T follicular helper cell (primary cell): Measurements from ENCODE around the gene FAM131B.

ENCODE experiments used
- DNase-seq: peaks from one replicate; pipeline ENCODE4 v3.0.0-alpha.2; 2020; ENCODE audit warnings: low read depth

The FAM131B gene

DNA sequence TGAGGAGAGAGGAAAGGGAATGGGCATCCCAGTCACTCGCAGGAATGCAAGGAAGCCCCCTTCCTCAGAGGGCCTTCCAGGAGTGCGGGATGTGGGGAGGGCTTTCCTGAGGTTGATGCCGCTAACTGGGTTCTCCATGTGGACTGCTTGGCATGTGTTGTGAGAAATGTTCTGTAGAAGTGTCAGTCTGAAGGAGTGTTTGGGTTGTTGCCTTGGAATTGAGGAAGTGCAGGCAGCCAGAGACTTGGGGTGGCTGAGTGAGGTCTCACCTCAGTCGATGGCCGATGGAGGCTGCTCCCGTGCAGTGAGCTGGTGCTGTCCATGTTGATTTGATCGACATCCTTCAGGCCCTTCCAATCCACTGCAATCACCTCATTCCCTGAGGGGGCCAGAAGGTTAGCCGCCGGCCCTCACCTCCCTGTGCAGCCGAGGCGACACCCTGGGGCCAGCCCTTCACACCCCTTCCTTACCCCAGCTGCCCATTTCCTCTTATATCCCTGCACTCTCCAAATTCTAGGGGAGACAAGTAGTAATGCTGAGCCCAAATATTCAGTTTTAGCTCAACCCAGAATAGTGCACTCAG is 2.7 kb downstream of the FAM131B start:
- DNase-seq: no peak

DNA sequence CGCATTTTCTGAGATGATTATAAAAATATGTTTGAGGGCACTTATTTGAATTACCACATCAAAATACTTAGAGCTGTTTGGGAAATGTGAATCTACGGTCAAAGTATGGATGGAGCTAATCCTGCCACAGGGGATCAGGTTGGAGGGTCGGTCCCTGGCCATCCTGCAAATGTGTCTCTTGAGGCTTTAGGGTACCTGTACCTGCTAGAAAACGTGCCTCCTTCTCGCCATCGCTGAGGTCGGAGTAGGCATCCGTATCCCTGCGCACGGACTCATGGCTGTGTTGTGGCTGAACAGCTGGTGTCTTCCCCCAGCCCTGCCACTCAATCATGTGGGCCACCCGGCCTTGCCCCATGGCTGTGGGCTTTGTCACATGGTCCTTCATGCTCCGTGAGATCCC is 3.9 kb downstream of the FAM131B start:
- no peak for DNase-seq

DNA sequence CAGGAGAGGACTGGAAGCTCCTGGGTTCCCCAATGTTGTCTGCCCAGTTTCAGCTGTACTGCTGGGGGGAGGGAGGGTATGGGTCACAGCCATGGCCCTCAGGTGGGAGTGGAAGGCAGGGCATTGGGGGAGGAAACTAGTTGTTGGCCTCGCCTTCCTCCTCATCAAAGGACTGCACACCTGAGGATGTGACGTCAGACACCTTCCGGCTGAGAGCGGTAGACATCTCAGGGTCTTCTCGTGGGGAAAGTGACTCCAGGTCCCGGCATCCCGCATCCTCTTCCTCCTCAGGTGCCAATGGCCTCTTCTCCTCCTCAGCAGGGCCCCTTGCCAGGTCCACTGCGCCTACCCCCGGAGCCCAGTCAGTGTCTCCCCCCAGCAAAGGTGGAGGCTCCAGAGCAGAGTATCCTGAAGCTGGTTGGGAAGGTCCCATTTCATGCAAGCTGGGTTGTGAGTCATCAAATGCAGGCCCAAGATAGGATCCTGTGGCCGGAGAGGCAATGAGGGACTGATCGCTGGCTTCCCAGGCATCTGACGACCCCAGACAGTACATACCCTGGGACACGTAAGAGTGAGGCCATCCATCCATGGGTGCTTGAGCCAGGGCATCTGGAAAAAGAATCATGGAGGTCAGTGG is 6.0 kb downstream of the FAM131B start:
- DNase-seq: no peak

DNA sequence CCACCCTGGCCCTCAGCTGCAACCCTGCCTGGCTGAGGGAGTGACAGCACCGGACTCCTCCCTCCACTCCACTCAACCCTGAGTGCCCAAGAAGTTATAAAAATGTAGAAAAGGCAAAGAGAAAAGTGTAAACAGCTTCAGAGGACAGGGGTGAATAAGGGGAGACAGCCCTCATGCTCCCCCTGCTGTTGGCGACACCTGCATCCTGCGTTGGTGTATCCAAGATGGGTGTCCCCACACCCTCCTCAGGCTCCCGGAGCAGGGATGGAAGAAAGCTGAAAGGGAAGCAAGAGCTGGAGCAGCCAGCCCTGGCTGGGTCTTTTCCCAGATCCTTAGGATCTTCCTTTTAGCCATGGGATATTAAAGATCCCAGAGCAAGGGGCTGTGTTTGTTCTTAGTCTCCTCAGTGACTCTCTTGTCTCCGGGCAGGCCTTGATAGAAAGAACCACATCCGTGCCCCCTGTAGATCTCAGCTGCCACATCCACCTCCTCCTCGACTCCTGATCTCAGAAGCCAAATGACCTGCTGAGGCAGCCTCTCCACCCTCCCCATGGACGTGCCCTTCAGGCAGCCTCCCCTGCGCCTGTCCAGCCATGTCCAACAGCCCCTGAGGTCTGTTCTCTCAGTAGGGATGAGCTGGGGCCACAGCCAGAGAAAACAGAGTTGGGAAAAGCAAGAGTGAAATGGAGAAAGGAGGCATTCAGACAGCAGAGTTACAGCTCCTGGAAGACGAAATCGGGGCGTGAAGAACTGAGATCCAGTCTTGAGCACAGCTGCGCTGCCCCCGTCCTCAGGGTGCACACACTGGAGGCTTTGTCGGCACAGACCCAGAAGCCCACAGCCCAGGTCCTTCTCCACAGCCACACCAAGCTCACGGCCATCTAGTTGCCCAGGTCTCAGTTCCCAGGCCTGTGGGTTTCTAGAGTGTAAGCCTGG is 6.8 kb downstream of the FAM131B start:
- DNase-seq: no peak

DNA sequence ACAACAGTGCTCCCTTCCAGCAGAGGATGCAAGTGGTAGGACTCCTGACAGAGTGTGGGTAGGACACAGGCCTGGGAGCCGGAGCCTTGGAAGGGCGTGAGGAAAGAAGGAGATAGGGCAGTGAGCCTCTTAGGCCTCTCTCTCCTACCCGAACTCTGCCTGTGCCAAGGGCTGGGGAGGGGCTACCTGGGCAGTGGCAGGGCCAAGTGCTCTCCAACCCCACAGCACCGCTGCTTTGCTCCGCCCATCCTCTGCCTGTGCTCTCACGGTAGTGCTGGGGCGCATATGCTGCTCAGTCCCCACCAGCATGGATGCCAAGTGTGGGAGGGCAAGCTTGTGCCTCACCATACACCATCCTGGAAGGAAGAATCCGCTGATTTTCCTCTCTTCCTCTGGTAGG is 7.5 kb downstream of the FAM131B start:
- DNase-seq: no peak

DNA sequence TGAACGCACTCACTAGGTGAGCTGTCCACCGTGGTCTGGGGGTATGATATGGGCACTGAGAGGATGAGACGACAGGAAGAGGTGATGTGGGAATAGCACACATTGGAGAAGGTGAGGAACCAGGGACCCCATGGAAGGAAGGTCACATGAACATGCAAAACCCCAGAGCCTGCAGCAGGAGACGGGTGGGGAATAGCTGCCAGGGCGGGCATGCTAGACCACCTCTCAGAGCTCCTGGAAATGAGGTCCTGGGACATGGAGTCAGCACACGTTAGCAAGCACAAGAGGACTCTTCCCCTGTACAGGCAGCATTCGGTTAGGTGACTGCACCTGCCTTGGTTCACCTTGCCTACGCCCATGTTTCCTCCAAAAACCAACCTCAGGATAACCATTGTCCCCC is 8.1 kb downstream of the FAM131B start:
- no peak for DNase-seq

DNA sequence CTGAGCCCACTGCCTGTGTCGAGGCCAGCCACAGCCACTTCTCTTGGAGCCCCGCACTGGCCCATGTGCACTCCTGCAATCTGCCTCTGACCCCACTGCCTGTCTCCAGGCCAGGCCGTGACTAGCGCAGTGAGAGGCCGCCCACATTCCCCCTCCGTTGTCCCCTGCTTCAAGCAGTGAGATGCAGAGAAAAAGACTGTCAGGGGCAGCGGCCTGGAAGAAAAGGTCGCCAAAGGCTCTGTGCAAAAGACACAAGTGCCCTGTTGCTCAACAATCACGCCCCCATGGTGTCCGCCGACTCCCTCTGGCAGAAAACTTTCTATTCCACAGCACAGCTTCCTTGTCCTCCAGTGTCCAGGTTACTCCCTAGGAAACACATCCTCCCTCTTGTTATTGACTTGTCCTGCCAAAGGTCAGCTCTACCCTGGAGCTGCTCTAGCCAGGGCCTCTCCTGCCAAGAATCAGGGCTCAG is 9.9 kb downstream of the FAM131B start:
- DNase-seq: no peak

DNA sequence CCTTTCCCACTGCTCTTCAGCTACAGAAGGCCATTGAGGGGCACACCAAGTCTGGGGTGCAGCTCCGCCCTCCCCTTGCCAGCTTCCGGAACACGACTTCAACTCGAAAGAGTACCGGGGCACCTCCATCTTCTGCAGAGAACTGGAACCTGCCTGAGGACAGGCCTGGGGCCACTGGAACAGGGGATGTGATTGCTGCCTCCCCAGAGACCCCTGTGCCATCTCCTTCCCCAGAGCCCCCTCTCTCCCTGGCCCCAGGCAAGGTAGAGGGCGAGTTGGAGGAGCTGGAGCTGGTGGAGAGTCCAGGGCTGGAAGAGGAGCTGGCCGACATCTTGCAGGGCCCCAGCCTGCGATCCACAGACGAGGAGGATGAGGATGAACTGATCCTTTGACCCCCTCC is 10.9 kb downstream of the FAM131B start:
- DNase-seq: no peak

DNA sequence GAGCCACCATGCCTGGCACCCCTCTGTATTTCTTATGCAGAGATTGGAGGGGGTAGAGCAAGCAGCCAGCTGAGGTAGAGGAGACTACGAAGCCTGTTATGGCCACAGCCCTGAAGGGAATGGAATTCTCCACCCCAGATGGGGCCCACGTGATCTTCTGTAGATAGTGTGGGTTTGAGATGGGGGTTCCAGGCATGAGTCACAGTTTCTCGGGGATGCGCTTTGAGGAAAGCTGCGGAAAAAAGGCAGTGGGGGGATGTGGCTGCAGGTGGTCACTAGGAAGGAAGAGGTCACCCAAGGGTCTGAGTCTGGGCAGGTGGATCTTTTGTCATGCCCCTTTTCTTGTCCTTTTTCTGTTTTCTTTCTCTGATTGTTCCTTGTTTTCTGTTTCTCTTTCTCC is 11.5 kb downstream of the FAM131B start:
- DNase-seq: no peak

DNA sequence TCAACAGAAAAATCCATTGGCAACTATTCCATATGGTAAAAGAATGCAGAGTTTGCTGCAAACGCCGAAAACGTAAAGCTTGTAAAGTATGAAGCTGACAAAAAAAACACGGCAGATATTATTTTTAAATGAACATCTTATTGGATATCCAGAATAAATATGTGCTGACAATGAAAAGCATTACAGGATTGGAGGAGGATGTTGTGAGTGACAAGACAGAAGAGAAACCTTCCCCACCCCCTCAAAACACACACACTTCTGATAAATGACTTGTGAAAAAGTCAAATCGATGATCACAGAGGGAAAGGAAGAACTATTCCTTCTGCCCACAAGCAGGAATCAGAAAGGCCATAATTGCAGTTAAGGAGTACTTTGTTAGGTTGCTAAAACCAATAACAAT is 14.6 kb downstream of the FAM131B start:
- no peak for DNase-seq

DNA sequence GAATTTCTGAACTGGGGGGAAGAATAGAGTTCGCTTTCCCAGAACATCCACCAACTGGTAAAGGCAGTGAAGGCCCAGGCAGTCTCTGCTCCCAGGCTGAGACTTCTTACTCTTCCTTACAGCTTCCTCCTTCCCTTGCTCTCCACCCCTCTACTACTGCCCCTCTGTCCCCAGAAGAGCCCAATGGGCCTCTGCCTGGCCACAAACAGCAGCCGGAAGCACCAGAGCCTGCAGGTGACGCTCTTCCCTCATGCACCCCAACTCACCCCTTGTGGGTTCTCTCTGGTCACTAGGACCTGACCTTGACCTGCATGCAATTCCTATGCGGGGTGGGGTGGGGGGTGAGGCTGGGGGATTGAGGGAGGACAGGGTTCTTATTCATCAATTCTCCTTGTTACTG is 16.5 kb downstream of the FAM131B start:
- no peak for DNase-seq

DNA sequence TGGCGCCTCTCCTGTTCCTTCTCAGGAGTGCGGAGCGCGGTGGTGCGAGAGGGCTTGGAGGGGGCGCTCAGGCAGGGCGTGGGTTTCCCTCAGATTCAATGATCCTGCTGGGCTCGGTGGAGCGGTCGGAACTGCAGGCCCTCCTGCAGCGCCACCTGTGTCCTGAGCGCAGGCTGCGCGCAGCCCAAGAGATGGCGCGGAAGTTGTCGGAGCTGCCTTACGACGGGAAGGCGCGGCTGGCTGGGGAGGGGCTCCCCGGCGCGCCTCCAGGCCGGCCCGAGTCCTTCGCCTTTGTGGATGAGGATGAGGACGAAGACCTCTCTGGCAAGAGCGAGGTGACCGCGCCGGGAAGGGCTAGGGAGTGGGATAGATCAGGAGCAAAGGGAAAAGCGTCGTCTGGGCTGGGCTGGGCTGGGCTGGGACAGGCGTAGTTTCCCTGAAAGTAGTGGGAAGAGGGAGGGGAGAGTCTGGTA is 17.0 kb downstream of the FAM131B start:
- DNase-seq: peak; percentile 47

DNA sequence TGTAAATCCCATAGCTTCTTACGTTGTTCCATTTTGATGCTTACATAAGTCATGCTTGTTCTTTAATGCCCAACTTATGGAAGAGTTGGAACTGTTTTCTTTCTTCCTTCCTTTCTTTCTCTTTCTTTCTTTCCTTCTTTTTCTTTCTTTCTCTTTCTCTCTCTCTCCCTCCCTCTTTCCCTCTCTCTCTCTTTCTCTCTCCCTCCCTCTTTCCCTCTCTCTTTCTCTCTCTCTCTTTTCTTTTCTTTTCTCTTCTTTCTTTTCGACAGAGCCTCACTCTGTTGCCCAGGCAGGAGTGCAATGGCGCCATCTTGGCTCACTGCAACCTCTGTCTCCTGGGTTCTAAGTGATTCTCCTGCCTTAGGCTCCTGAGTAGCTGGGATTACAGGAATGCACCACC is 18.9 kb downstream of the FAM131B start:
- no peak for DNase-seq

DNA sequence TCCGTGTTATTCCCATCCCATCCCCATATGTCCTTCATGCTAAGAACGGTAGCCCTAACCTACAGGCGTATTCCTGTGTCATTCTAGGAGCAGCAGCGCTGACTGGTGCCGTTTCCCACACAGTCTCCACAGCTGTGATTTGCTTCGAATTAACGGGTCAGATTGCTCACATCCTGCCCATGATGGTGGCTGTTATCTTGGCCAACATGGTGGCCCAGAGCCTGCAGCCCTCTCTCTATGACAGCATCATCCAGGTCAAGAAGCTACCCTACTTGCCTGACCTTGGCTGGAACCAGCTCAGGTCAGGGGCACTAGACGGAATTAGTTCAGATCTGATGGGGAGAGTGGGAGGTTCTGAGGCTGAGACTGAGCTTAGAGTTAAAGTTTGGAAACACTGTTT is 20.7 kb downstream of the FAM131B start:
- DNase-seq: no peak

DNA sequence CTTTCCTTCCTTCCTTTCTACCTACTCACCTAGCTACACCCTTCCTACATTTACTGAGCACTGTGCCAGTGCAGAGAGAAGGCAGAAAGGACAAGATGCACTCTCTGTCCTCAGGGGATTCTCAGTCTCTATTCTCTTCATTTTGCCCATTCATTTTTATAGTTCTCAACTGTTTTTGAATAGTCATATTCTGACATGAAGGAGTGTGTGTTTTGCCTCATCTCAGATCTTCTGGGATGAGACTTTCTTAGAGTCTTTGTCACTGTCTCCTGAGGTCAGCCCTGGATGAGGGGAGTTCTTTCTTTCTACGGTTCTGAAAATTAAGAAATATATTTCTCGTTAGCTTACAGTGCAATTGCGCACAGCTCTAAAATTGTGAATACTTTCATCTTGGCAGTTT is 25.3 kb downstream of the FAM131B start:
- DNase-seq: no peak

DNA sequence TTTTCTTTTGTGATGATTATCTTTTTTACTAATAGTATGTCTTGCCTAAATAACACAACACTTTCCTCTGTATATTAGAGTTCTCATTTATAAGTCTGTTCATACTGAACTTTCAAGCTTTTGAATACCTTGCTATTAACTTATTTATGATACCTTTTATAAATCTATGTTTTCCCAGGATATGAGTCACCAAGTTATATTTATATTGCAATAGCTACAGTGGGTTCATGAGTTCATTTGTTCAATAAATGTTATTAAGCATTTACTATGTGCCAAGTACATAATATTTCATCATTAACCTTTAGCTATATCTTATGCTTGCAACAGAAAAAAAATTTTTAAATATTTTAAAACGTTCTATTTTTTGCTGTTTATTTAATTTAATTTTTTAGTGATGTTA is 28.3 kb downstream of the FAM131B start:
- no peak for DNase-seq

DNA sequence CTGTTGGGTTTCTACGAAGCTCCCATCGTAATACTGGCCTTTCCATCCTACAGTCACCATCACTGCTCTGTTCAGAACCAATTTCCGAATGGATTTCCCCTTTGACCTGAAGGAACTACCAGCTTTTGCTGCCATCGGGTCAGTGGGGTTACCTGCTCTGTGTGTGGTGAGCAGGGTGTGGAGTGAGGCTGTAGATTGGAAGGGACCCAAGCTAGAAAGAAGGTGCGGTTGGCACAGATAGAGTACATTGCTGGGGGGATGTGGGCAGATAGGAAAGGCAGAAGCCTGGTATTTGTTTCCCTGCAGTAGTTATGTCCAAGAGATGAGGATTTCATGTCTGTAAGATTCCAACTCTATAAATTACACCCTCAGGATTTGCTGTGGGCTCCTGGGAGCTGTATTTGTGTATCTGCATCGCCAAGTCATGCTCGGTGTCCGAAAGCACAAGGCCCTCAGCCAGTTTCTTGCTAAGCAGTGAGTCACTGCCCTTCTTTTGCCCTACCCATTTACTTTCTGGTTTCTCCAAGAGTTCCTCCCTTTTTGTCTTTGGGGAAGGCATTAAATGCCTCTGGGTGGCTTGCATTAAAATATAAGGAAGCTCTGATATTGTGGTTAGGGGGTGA is 31.2 kb downstream of the FAM131B start:
- no peak for DNase-seq

DNA sequence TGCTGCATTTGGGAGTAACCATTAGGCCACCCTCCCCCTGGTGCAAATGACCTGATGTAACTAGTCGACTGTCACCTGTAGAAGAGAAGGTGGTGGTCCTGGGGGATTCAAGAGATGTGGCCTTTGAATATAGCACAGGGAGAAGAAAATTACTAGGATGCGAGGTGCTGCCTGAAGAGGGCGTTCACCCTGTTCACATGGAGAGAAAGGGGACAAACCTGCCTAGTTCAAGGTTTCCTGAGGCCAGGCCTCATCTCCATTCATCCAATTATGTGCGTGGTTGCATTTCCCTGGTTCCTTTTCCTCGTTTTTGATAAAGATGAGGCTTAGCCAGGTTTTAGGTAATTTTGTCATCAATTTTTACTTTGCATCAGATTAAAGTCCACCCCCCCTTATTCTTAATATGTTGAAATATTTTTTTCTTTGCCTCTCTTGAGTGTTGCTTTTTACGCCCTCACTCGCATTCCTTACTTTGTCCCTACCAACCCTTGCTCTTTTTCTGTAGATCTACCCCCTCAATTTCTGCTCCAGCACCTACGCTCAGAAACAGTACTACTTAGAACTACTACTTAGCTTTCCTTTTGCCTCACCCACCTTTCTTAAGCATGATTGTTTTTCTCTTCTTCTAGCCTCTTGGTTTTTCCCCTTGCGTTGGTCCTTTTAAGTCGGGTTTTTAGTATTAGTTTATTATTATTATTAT is 32.9 kb downstream of the FAM131B start:
- no peak for DNase-seq

DNA sequence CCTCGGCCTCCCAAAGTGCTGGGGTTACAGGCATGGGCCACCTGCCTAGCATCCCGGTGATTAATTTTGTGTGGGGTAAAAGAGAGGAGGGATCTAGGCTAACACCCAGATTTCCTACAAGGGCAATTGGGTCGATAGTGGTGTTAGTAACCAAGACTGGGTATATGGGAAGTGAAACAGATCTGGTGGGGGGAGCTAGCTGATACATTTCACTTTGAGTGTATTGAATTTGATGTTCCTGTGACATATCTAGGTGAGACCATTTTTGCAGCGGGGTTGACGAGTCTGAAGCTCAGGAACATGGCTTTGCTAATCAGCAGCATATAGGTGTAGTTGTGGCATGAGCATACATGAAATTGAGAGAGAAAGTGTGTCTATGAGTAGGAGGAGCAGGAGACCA is 34.6 kb downstream of the FAM131B start:
- no peak for DNase-seq

DNA sequence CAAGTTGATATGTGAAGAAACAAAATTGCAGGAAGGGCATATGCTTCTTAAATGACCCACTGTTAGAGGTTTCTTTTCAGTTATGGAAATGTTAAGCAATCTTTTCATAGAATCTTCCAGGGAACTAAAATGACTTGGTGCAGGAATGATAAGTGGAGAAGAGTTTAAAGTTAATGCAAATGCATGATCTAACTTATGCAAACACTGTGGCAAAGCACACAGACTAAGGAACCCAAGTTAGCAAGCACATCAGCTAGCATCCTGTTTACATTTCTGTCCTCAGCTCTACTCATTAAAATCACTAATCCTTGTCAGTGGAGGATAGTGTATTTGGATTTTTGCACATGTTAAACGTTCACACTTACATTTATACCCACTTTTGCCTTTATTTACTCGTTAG is 37.3 kb downstream of the FAM131B start:
- no peak for DNase-seq

DNA sequence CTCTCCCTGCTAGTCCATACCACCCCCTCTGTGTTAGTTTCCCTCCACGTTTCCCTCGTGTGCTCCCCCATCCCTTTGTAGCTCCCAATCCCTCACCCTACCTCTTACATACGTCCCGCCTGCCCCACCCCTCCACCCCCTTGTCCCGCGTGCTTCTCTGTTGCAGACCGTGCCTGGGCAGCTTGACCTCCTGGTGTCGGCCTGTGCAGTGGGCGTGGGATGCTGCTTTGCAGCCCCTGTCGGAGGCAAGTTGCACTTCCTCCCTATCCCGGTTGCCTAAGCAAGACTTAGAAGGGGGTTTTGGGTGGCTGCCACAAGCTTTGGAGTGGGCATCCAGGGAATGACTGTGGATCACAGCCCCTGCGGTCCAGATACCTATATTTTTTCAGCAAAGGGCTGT is 38.9 kb downstream of the FAM131B start:
- DNase-seq: no peak
